Measurements from ENCODE around the gene MSL2. TPM values are rescaled to one million over a fixed set of nuclear protein-coding genes. Genes with fewer than 3 reads are reported as not detected.

The MSL2 gene
- total and polyA plus RNA-seq, 2 donors (not counting 1 experiment from before 2014, with no cell fraction given) = 25.8 to 97.1 TPM

DNA sequence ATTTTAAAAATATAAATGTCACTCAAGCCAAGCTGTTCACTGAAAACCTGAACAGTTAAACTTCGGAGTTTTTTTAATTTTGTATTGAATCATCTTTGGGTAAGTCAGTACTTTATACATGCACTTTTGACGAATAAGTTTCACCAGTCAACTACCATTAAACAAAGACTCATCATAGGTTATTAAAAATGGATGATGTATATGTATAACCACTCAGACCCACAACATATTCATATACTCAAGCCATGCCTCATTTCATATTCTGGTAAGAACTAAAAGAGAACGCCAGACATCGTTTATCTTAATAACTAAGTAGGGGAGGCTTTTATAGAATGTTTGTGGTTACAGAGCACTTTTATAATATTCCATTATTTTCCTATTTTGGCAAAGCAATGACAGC, 18.3 kb downstream of the MSL2 start:
- ChIA-PET POLR2A (no interaction called here), CTCF (interaction anchor here (0.8 to 1.1 kb wide), 2 partner anchors 9 to 17 kb away, joined by 3 to 4 read pairs; no protein-coding TSS in a partner anchor)
- Mint-ChIP-seq H3K9me3 (ENCODE audit: insufficient read depth) (no peaks in the 10 kb centered on the region), H3K27ac (no peak overlapping the region), H3K27me3 (no peaks in the 10 kb centered on the region), H3K4me3 (no peak overlapping the region), H3K4me1 (peaks cover 54% of the 10 kb centered on the region)
- Histone ChIP-seq H3K36me3 (replicated peaks in 1 of 2; ENCODE audit: control extremely low read depth in 1 of 2, control insufficient read depth in 1 of 2, extremely low read depth in 1 of 2, insufficient read depth in 2 of 2, low read length in 1 of 2) (peaks cover 0 to 3% of the 10 kb centered on the region in 2 experiments), H3K4me3 (ENCODE audit: control extremely low read depth in 1 of 5, extremely low read depth in 1 of 5, insufficient read depth in 1 of 5, low read depth in 2 of 5, low read length in 4 of 5) (no peak overlapping the region), H4K20me1 (ENCODE audit: control insufficient read depth, insufficient read depth, low read length, poor library complexity, severe bottlenecking) (peaks cover 97% of the 10 kb centered on the region), H3K27ac (ENCODE audit: low read length in 2 of 2) (peak overlapping the region in 1 of 2 donors; percentile 23), H3K79me2 (ENCODE audit: control insufficient read depth, insufficient read depth, low read length) (peaks cover 99% of the 10 kb centered on the region), H3K9me3 (ENCODE audit: control extremely low read depth in 1 of 3, control insufficient read depth in 2 of 3, insufficient read depth in 1 of 3, low read length in 2 of 3) (no peaks in the 10 kb centered on the region), H3K4me1 (ENCODE audit: control insufficient read depth in 2 of 2, insufficient read depth in 2 of 2, low read length in 2 of 2) (peaks cover 54 to 61% of the 10 kb centered on the region in 2 donors), H2AFZ (ENCODE audit: insufficient read depth, low read depth, low read length, poor library complexity, severe bottlenecking) (no peak overlapping the region), H3K9ac (ENCODE audit: low read length) (no peak overlapping the region), H3K27me3 (replicated peaks in 1 of 4; ENCODE audit: control extremely low read depth in 1 of 4, control insufficient read depth in 3 of 4, insufficient read depth in 4 of 4, low read length in 3 of 4) (no peaks in the 10 kb centered on the region), H3K4me2 (replicated peaks; ENCODE audit: low read depth, low read length, poor library complexity, severe bottlenecking) (peak overlapping the region; percentile 20)
- WGBS (ENCODE audit: insufficient coverage) = no CpG with 5 or more reads among the region's 4 CpGs
- DNase-seq (no peak), ATAC-seq (ENCODE audit: low read depth) (no peak)
- intact Hi-C loops (cut with micrococcal nuclease) = no loop called here
- no peak for TF ChIP-seq EZH2 (IDR thresholded peaks at IDR 0.05; ENCODE audit: borderline replicate concordance, insufficient read depth, low read depth, low read length, poor library complexity, severe bottlenecking)
- TF ChIP-seq, protein P1, sequence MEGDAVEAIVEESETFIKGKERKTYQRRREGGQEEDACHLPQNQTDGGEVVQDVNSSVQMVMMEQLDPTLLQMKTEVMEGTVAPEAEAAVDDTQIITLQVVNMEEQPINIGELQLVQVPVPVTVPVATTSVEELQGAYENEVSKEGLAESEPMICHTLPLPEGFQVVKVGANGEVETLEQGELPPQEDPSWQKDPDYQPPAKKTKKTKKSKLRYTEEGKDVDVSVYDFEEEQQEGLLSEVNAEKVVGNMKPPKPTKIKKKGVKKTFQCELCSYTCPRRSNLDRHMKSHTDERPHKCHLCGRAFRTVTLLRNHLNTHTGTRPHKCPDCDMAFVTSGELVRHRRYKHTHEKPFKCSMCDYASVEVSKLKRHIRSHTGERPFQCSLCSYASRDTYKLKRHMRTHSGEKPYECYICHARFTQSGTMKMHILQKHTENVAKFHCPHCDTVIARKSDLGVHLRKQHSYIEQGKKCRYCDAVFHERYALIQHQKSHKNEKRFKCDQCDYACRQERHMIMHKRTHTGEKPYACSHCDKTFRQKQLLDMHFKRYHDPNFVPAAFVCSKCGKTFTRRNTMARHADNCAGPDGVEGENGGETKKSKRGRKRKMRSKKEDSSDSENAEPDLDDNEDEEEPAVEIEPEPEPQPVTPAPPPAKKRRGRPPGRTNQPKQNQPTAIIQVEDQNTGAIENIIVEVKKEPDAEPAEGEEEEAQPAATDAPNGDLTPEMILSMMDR (IDR thresholded peaks at IDR 0.05) = no peak

DNA sequence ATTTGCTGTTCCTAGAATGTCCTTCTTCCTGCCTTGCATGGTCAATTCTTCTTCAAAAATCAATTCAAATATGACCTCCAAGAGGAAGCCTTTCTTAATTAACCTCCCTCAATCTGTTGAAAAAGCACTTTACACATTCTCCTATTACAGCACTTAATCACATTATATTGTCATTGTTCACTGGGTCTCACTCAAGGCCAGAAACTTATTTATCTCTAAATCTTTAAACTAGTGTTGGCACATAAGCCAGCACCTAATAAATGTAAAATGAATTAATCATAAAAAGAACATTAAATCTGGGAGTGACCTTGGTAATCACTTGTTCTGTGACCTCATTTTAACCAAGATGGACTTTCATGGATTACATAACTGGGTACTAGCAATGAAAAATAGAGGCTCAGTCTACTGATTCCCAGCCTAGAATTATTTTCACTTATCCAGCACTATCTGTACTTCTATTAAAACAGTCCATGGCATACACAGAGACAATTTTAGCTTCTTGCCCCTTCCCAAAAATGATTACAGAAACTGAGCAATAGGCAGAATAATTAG, 22.1 kb downstream of the MSL2 start:
- Mint-ChIP-seq H3K4me3 (peak overlapping the region; percentile 26), H3K27me3 (no peaks in the 10 kb centered on the region), H3K4me1 (peaks cover 32% of the 10 kb centered on the region), H3K27ac (no peak overlapping the region), H3K9me3 (ENCODE audit: insufficient read depth) (no peaks in the 10 kb centered on the region)
- POLR2A ChIA-PET = interaction anchor here (0.6 kb wide), 1 partner anchor 14 kb away, joined by 8 read pairs; no protein-coding TSS in a partner anchor
- Histone ChIP-seq H3K4me1 (ENCODE audit: control insufficient read depth in 2 of 2, insufficient read depth in 2 of 2, low read length in 2 of 2) (peaks cover 46 to 49% of the 10 kb centered on the region in 2 donors), H3K9ac (ENCODE audit: low read length) (peak overlapping the region; percentile 21), H3K36me3 (replicated peaks in 1 of 2; ENCODE audit: control extremely low read depth in 1 of 2, control insufficient read depth in 1 of 2, extremely low read depth in 1 of 2, insufficient read depth in 2 of 2, low read length in 1 of 2) (peaks cover 0 to 2% of the 10 kb centered on the region in 2 experiments), H3K9me3 (ENCODE audit: control extremely low read depth in 1 of 3, control insufficient read depth in 2 of 3, insufficient read depth in 1 of 3, low read length in 2 of 3) (no peaks in the 10 kb centered on the region), H3K27me3 (replicated peaks in 1 of 4; ENCODE audit: control extremely low read depth in 1 of 4, control insufficient read depth in 3 of 4, insufficient read depth in 4 of 4, low read length in 3 of 4) (no peaks in the 10 kb centered on the region), H2AFZ (ENCODE audit: insufficient read depth, low read depth, low read length, poor library complexity, severe bottlenecking) (no peak overlapping the region), H3K4me3 (ENCODE audit: control extremely low read depth in 1 of 5, extremely low read depth in 1 of 5, insufficient read depth in 1 of 5, low read depth in 2 of 5, low read length in 4 of 5) (no peak overlapping the region), H3K79me2 (ENCODE audit: control insufficient read depth, insufficient read depth, low read length) (peaks cover 100% of the 10 kb centered on the region), H4K20me1 (ENCODE audit: control insufficient read depth, insufficient read depth, low read length, poor library complexity, severe bottlenecking) (peaks cover 99% of the 10 kb centered on the region), H3K4me2 (replicated peaks; ENCODE audit: low read depth, low read length, poor library complexity, severe bottlenecking) (peak overlapping the region; percentile 32), H3K27ac (ENCODE audit: low read length in 2 of 2) (peak overlapping the region in 1 of 2 donors; percentile 59)
- intact Hi-C loops (cut with micrococcal nuclease) = no loop called here
- no peak for TF ChIP-seq EZH2 (IDR thresholded peaks at IDR 0.05; ENCODE audit: borderline replicate concordance, insufficient read depth, low read depth, low read length, poor library complexity, severe bottlenecking)
- TF ChIP-seq, protein P1 (IDR thresholded peaks at IDR 0.05) = no peak
- DNase-seq (no peak), ATAC-seq (ENCODE audit: low read depth) (no peak)
- CTCF ChIA-PET = interaction anchor here (0.6 kb wide), 1 partner anchor 586 kb away, joined by 4 read pairs; no protein-coding TSS in a partner anchor

Measured in B cell (primary cell).